GM23338 (cell line): ENCODE measurements around the gene TBX3. TPM values are rescaled to one million over a fixed set of nuclear protein-coding genes. Genes with fewer than 3 reads are reported as not detected.

Experiments
- ATAC-seq: fragments of 200-7000 bp; cut with Tn5 transposase; 3 replicates; pipeline ENCODE4 v1.9.1; 2020
- DNase-seq: peaks from one replicate; pipeline ENCODE4 v3.0.0-alpha.2; 2015; ENCODE audit warnings: low spot score
- H2AFZ ChIP-seq: fragments of 200-600 bp; sonication (generic); 2 replicates; pipeline ENCODE4 v1.8.0; 2016; ENCODE audit warnings: antibody characterized with exemption, mild to moderate bottlenecking, moderate library complexity
- H3F3A ChIP-seq: fragments of 200-600 bp; sonication (generic); replicated peaks from 2 replicates; pipeline ENCODE4 v1.8.0; 2017; ENCODE audit warnings: antibody characterized with exemption, mixed run types, low read depth
- H3K27ac ChIP-seq: fragments of 200-600 bp; sonication (generic); 2 replicates; pipeline ENCODE4 v1.6.1; 2016; ENCODE audit warnings: low read depth
- H3K27me3 ChIP-seq: fragments of 200-600 bp; sonication (generic); 2 replicates; pipeline ENCODE4 v1.8.0; 2016; ENCODE audit warnings: mild to moderate bottlenecking, mixed run types, moderate library complexity; ENCODE audit not compliant: insufficient read depth
- H3K36me3 ChIP-seq: fragments of 200-600 bp; sonication (generic); 2 replicates; pipeline ENCODE4 v1.8.0; 2016; ENCODE audit warnings: mild to moderate bottlenecking; ENCODE audit not compliant: insufficient read depth
- H3K4me1 ChIP-seq: fragments of 200-600 bp; sonication (generic); 2 replicates; pipeline ENCODE4 v1.8.0; 2016; ENCODE audit warnings: mild to moderate bottlenecking, moderate library complexity; ENCODE audit not compliant: insufficient read depth
- H3K4me2 ChIP-seq: fragments of 200-600 bp; sonication (generic); 2 replicates; pipeline ENCODE4 v1.7.1; 2017; ENCODE audit warnings: mixed run types
- H3K4me3 ChIP-seq: fragments of 200-600 bp; sonication (generic); 2 replicates; pipeline ENCODE4 v1.6.1; 2016; ENCODE audit warnings: mixed run types
- H3K79me2 ChIP-seq: fragments of 200-600 bp; sonication (generic); replicated peaks from 2 replicates; pipeline ENCODE4 v1.8.0; 2017; ENCODE audit warnings: mild to moderate bottlenecking; ENCODE audit not compliant: insufficient read depth
- H3K9me2 ChIP-seq: fragments of 200-600 bp; sonication (generic); 2 replicates; pipeline ENCODE4 v1.8.0; 2017; ENCODE audit not compliant: insufficient read depth
- H4K20me1 ChIP-seq: fragments of 200-600 bp; sonication (generic); replicated peaks from 2 replicates; pipeline ENCODE4 v1.8.0; 2017; ENCODE audit warnings: mild to moderate bottlenecking; ENCODE audit not compliant: insufficient read depth
- H3K27ac Mint-ChIP-seq: 2 replicates; pipeline ENCODE4 v1.8.0; 2020; ENCODE audit warnings: inconsistent platforms, mild to moderate bottlenecking, moderate library complexity, mixed read lengths
- H3K27me3 Mint-ChIP-seq: 3 replicates; pipeline ENCODE4 v1.8.0; 2022; ENCODE audit warnings: low read depth, mild to moderate bottlenecking, moderate library complexity, mixed read lengths, inconsistent platforms; ENCODE audit not compliant: insufficient read depth, poor library complexity
- H3K36me3 Mint-ChIP-seq: 3 replicates; pipeline ENCODE4 v1.8.0; 2021; ENCODE audit warnings: low read depth, mild to moderate bottlenecking, inconsistent platforms, moderate library complexity, mixed read lengths
- H3K4me1 Mint-ChIP-seq: 3 replicates; pipeline ENCODE4 v1.8.0; 2020; ENCODE audit warnings: mild to moderate bottlenecking, inconsistent platforms, mixed read lengths
- H3K4me3 Mint-ChIP-seq: 3 replicates; pipeline ENCODE4 v1.8.0; 2021; ENCODE audit warnings: moderate library complexity, mild to moderate bottlenecking, inconsistent platforms, mixed read lengths
- H3K9me3 Mint-ChIP-seq: 3 replicates; pipeline ENCODE4 v1.8.0; 2020; ENCODE audit warnings: moderate library complexity, mild to moderate bottlenecking, inconsistent platforms, mixed read lengths
- CREB1 ChIP-seq: fragments of 250-450 bp; sonication (Bioruptor Pico); IDR thresholded peaks from 2 replicates; pipeline ENCODE4 v1.5.0; 2020; ENCODE audit warnings: low read depth, mild to moderate bottlenecking, moderate library complexity
- EZH2phosphoT487 ChIP-seq: fragments of 200-600 bp; sonication (generic); IDR thresholded peaks from one replicate; pipeline ENCODE4 v1.8.1; 2018; ENCODE audit warnings: antibody characterized with exemption; ENCODE audit not compliant: unreplicated experiment
- JUNB ChIP-seq: IDR thresholded peaks from one replicate; pipeline ENCODE4 v1.6.1; 2016; ENCODE audit warnings: antibody characterized with exemption; ENCODE audit not compliant: unreplicated experiment
- NANOG ChIP-seq: IDR thresholded peaks from 2 replicates; pipeline ENCODE4 v1.6.1; 2016; ENCODE audit warnings: antibody characterized with exemption, borderline replicate concordance
- POLR2AphosphoS5 ChIP-seq: IDR thresholded peaks from 2 replicates; pipeline ENCODE4 v1.6.1; 2016; ENCODE audit warnings: antibody characterized with exemption, low read depth
- STAT1 ChIP-seq: IDR thresholded peaks from one replicate; pipeline ENCODE4 v1.6.1; 2016; ENCODE audit warnings: antibody characterized with exemption; ENCODE audit not compliant: unreplicated experiment
- ZNF331 ChIP-seq: fragments of 250-450 bp; sonication (Bioruptor Pico); IDR thresholded peaks from 2 replicates; pipeline ENCODE4 v1.5.0; 2020; ENCODE audit warnings: low read depth, mild to moderate bottlenecking, moderate library complexity
- polyA plus RNA-seq: library from polyadenylated mRNA; unstranded; fragments of >200 nt; fragmentation: Nextera tagmentation; extraction: Ambion mirVana; gene quantifications from 2 replicates; pipeline ENCODE4 v1.2.1, GENCODE V29; 2016
- total RNA-seq: library from RNA; depleted of rRNA; stranded (reverse); fragments of >200 nt; shearing (Covaris generic); gene quantifications from 2 replicates; pipeline ENCODE4 v1.2.3, GENCODE V29; 2014
- TF ChIP-seq, protein P1 (sequence below), 2 experiments: fragments of 200-600 bp in 1 of 2; sonication (generic) in 1 of 2; conservative IDR thresholded peaks; 2 replicates each; pipeline versions ENCODE4 v1.5.1 to v1.6.1; 2016 to 2017; ENCODE audit warnings: antibody characterized with exemption in 2 of 2, low read depth in 2 of 2, mild to moderate bottlenecking in 2 of 2, moderate library complexity in 1 of 2
- TF ChIP-seq, protein P2 (sequence below): IDR thresholded peaks from 2 replicates; pipeline ENCODE4 v1.6.1; 2016; ENCODE audit warnings: antibody characterized with exemption

The TBX3 gene
- total and polyA plus RNA-seq, 2 experiments from 2014 or later: 0.18 to 0.24 TPM

DNA sequence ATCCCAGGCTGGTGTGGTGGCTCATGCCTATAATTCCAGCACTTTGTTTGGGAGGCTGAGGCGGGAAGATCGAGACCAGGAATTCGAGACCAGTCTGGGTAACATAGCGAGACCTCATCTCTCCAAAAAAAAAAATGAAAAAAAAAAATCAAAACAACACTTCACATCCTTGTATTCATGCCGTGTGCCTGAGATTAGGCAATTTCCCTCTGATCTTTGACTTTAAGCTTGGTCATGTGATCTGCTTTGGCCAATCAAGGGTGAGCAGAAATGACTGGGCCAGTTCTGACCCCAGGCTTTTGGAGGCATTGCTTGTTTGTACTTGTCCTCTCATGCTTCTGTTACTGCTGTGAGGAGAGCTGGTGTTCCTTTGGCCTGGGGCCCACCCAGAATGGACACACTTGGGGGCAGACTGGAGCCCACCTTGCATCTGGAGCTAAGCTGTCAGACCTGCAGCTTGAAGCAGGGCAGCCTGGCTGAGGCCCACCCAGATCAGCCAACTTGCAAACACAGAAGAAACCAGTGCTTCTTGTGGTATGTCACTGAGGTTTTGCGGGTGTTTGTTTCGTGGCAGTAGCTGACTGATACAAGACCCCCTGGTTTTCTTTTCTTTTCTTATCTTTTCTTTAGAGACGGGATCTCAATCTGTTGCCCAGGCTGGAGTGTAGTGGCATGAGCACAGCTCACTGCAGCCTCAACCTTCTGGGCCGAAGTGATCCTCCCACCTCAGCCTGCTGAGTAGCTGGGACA, 29.7 kb upstream of the TBX3 start:
- Histone ChIP-seq H3K4me1 (peaks cover 17% of the 10 kb centered on the region), H2AFZ (no peak overlapping the region), H3K4me2 (no peak overlapping the region), H3K79me2 (no peaks in the 10 kb centered on the region), H3K27ac (no peak overlapping the region), H4K20me1 (no peaks in the 10 kb centered on the region; the same call in 1 of the 2 replicates), H3K36me3 (no peaks in the 10 kb centered on the region), H3K9me2 (no peaks in the 10 kb centered on the region), H3K27me3 (0 out of 2 replicates have a peak, but pooled peaks cover 2% of the 10 kb centered on the region), H3K4me3 (no peak overlapping the region), H3F3A (no peaks in the 10 kb centered on the region)
- Mint-ChIP-seq H3K4me3 (no peak overlapping the region), H3K9me3 (peaks cover 18% of the 10 kb centered on the region; the same call in 2 of the 3 replicates), H3K4me1 (peaks cover 24% of the 10 kb centered on the region), H3K27ac (no peak overlapping the region), H3K36me3 (peaks cover 2% of the 10 kb centered on the region; the same call in 1 of the 3 replicates), H3K27me3 (peaks cover 14% of the 10 kb centered on the region)
- ATAC-seq: no peak
- no peak for TF ChIP-seq ZNF331 (CRISPR knock-in tag)
- TF ChIP-seq EZH2phosphoT487: no peak
- TF ChIP-seq CREB1 (CRISPR knock-in tag): no peak
- no peak for TF ChIP-seq STAT1
- TF ChIP-seq, protein P1, sequence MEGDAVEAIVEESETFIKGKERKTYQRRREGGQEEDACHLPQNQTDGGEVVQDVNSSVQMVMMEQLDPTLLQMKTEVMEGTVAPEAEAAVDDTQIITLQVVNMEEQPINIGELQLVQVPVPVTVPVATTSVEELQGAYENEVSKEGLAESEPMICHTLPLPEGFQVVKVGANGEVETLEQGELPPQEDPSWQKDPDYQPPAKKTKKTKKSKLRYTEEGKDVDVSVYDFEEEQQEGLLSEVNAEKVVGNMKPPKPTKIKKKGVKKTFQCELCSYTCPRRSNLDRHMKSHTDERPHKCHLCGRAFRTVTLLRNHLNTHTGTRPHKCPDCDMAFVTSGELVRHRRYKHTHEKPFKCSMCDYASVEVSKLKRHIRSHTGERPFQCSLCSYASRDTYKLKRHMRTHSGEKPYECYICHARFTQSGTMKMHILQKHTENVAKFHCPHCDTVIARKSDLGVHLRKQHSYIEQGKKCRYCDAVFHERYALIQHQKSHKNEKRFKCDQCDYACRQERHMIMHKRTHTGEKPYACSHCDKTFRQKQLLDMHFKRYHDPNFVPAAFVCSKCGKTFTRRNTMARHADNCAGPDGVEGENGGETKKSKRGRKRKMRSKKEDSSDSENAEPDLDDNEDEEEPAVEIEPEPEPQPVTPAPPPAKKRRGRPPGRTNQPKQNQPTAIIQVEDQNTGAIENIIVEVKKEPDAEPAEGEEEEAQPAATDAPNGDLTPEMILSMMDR (conservative IDR thresholded peaks at IDR 0.05; ENCODE audit: low read depth in 2 of 2): no peak
- TF ChIP-seq JUNB: no peak
- TF ChIP-seq NANOG: no peak
- DNase-seq: no peak

DNA sequence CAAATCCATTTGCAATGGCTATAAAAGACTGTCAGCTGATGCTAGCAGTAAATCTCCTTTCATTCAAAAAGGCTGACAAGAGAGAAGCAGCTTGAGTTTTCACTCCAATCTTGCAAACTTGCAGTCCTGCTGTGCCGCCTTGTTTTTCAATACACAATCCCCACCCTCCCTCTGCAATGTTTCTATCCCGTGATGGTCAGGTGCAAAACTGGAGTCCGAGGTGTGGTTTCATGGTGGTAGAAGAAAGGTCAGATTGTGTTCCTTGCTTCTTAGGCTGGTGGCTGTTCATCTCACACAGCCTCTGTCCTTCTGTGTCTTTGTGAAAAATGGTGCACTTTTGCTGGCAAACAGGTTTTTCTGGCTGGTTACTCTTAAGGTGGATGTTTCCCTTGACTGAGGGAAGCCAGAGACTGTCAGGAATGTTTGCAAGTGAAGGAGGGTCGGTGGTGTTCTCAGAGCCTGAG, 27.7 kb upstream of the TBX3 start:
- Histone ChIP-seq H3K27me3 (peaks cover 15% of the 10 kb centered on the region; the same call in 1 of the 2 replicates), H3K79me2 (no peaks in the 10 kb centered on the region), H3K4me1 (peaks cover 17% of the 10 kb centered on the region), H2AFZ (peak overlapping the region; percentile 2; the same call in 1 of the 2 replicates), H3K4me3 (no peak overlapping the region), H3K27ac (no peak overlapping the region), H3F3A (no peaks in the 10 kb centered on the region), H3K9me2 (no peaks in the 10 kb centered on the region), H3K36me3 (no peaks in the 10 kb centered on the region), H4K20me1 (no peaks in the 10 kb centered on the region; the same call in 1 of the 2 replicates), H3K4me2 (peak overlapping the region; percentile 59)
- DNase-seq: peak; percentile 63
- peak overlapping the region; percentile 10; the same call in 1 of the 2 replicates for H3K27ac Mint-ChIP-seq
- H3K27me3 Mint-ChIP-seq: peaks cover 17% of the 10 kb centered on the region
- peak; percentile 84 for ATAC-seq
- H3K36me3 Mint-ChIP-seq: peaks cover 2% of the 10 kb centered on the region; the same call in 1 of the 3 replicates
- peak overlapping the region; percentile 32; the same call in 1 of the 3 replicates for H3K4me3 Mint-ChIP-seq
- peaks cover 24% of the 10 kb centered on the region for H3K4me1 Mint-ChIP-seq
- peaks cover 18% of the 10 kb centered on the region; the same call in 2 of the 3 replicates for H3K9me3 Mint-ChIP-seq
- TF ChIP-seq, protein P1 (conservative IDR thresholded peaks at IDR 0.05; ENCODE audit: low read depth in 2 of 2): no peak
- TF ChIP-seq EZH2phosphoT487 (no peak), NANOG (no peak), POLR2AphosphoS5 (no peak), STAT1 (no peak)
- TF ChIP-seq, protein P2, sequence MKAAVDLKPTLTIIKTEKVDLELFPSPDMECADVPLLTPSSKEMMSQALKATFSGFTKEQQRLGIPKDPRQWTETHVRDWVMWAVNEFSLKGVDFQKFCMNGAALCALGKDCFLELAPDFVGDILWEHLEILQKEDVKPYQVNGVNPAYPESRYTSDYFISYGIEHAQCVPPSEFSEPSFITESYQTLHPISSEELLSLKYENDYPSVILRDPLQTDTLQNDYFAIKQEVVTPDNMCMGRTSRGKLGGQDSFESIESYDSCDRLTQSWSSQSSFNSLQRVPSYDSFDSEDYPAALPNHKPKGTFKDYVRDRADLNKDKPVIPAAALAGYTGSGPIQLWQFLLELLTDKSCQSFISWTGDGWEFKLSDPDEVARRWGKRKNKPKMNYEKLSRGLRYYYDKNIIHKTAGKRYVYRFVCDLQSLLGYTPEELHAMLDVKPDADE: no peak
